Cerebellar nuclear complex (tissue), 1 donor: Measurements from ENCODE around the gene TRAPPC2L.

Source experiments
- DNase-seq, 2 experiments: peaks; one replicate each; lab custom pipeline; 2025; lab: John Stamatoyannopoulos, UW

Gene TRAPPC2L, protein sequence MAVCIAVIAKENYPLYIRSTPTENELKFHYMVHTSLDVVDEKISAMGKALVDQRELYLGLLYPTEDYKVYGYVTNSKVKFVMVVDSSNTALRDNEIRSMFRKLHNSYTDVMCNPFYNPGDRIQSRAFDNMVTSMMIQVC

DNA sequence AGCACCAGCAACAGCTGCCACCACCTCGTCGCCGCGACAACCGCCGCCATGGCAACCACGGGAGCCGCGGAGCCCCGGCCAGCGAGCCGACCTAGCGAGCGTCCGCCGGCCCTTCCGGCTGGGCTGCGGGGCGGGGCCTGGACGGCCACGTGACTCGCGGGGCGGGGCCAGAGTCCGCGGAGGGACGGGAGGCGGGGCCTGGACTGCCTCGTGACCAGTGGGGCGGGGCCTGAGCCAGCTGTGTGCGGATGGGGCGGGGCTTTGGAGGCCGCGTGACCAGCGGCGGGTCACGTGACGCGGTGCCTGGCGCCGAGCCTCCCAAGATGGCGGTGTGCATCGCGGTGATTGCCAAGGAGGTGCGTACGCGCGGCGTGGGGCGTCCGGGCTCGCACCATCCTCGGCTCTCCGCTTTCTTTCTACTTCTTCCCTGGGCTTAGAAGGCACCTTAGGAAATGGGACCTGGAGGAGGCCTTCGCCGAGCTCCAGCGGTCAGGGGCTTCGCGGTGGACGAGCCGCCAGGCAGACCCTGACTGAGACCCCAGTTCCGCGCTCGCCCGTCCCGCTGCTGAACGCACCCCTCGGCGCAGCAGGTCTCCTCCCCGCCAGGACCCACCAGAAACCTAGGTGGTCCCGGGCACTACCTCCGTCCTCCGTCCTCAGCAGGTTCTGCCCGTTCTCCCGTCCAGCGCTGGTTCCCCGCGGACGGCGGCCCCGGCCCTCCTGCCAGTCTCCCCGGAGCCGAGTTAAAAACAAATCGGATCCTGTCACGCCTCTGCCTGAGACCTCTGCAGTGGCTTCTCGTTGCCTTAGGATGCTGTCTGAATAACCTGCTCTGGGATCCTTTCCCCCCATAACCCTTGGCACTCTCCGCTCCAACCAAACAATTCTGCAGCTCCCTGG is at the start of gene TRAPPC2L, which contains the start of gene GALNS:
Gene TRAPPC2L (plus strand): TSS at position 300 of the 900 bp plus-strand sequence. CDS start 24 bp downstream, at position 324.
Gene GALNS (minus strand): TSS at position 120 of the 900 bp plus-strand sequence. CDS start 70 bp downstream, at position 50.
- peak; percentile 90 to 93 for DNase-seq

DNA sequence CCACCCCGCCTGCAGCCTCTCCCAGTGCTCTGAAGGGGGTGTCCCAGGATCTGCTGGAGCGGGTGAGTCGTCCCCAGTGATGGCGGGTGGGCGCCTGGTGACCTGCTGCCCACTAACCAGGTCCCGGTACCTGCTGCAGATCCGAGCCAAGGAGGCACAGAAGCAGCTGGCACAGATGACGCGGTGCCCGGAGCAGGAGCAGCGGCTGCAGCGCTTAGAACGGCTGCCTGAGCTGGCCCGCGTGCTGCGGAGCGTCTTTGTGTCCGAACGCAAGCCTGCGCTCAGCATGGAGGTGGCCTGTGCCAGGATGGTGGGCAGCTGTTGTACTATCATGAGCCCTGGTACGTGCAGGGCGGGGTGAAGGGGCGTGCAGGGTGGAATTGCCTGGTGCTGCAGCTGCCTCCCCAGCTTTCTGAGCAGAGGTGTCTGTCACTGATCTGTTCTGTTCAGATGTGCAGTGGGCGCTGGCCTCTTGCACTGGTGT is 49.7 kb upstream of the TRAPPC2L start:
- no peak for DNase-seq

DNA sequence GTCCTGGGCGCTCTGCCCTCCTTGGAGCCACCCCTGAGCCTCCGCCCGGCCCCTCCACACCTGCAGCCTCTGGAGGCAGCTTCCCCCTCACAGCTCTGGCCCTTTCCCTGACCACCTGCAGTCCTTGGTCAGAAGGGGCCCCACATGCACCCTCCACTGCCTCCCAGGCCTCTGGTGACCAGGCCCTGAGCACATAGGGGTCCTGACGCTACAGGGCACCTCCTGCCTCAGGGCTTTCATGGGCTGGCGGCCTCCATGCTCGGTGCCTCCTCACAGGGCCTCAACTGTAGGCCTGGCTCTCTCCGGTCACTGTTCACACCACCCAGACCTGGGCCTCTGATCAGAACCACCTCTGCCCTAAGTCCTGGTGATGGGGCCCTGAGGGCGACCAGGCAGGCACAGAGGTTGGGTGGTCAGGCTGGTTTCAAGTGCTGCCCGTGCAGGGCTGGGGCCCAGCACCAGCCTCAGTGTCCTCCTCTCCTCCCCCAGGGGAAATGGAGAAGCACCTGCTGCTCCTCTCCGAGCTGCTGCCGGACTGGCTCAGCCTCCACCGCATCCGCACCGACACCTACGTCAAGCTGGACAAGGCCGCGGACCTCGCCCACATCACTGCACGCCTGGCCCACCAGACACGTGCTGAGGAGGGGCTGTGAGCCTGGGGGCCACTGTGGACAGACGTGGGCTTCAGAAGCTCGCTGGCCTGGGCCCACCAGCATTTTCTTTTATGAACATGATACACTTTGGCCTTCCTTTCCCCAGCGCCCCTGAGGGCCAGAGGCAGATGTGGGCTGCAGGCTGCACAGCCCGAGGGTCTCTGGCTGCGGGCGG is 49.1 kb upstream of the TRAPPC2L start:
- no peak for DNase-seq

DNA sequence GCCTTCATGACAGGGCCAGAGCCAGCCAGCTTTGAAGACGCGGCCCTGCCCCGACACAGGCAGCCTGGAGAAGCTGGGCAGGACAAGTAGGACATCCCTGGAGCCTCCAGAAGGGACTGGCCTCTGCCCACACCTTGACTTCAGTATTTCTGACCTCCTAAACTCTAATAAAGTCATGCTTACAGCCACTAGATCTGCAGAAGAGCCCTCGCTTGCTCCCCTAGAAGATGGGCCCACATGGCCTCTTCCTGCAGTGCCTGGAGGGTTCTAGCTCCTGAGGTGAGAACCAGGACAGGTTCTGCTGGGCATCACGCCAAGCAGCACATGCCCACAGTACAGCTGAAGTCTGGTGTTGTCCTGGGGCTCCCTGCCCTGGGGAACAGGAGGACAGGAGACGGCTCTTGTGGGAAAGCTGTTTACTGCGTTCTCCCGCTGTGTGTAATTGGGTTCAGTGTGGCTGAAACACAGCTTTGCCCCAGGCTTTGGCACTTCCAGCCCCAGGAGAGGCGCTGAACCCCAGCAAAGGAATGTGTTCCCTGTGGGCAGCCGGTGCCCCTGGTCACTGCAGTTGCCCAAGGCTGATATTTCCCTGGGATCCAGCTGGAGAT is 47.8 kb upstream of the TRAPPC2L start:
- no peak for DNase-seq

DNA sequence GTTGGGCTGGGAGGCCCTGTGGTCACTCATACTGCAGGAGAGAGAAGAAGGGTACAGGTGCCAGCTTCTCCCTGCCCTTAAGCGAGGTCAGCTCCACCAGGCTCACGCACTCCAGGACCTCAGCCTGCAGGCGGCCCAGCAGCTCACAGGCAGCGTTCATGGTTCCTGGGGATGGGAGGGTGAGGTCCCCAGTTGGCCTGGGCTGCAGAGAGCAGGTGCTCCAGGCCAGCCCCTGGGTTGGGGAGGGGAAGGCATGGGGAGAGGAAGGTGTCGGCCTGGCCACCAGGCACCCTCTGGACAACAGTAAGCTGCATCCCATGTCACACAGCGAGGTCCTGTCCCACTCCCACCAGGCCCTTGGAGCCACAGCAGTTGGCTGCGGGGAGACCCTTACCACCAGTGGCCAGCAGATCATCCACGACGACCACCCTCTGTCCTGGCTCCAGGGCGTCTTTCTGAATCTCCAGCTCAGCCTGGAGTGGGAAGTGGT is 47.2 kb upstream of the TRAPPC2L start:
- DNase-seq, result no peak

DNA sequence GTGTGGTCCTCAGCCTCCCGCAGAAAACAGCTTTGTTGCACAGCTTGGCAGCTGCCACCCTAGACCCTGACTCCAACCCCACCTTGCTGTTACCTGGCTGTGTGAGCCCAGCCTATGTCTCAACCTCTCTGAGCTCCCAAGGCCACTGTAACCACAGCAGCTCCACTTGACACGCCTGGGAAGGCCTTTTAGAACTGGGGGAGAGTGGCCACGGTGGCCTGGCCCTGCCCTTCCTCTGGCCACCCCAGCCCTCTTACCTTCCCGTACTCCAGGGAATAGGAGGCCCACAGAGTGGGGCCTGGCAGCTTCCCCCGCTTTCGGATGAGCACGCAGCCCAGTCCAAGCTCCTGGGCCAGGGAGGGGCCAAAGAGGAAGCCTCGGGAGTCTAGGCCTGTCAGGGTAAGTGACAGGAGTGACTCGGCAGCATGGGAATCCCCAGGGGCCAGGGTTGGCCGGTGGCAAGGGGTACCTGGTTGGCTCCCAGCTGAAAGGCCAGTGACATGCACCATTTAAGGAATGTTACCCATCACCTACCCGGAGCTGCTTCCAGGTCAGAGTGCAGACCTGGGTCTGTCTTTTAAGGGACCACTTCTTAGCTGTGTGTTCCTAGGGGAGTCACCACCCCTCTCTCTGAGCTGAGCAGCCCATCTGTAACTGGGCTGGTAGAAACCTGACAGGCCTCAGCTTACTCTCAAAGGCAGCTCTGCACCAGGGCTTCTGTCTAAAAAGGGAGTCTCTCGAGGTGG is 46.6 kb upstream of the TRAPPC2L start:
- DNase-seq, result no peak

DNA sequence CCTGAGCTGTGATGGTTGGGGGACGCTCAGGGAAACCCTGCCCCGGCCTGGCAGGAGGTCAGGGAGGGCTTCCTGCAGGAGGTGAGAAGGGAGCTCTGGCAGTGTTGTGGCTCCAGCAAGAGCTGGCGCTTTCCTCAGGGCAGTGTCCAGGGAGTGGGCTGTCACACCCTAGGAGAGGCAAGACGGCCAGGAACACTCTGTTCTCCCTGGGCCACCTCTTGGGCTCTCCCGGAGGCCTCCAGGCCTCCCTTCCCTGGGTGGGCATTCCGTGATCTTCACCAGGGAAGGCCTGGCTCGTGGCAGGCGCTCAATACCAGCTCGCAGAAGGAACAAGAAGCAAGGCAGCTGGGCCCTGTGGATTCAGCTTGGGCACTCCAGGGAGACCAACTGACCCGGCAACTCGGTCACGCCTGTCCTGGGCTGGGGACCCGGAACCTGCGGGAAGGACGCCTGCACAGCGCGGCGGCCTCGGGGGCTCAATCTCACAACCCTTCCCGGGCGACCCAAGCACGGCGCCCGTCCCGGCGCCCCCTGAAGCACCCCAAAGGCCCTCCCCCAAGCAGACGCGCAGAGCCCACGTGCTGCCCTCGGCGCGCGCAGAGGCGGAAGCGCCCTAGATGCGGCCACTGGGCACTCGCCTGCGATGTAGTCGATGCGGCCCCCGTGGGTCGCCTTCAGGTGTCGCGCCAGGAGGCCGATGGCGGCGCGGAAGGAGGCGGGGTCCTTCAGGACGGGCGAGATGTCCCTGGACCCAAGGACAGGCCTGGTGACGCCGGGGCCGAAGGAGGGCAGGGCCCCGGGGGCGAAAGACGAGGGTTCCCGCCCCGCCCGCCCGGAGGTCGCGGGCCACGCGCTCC is 45.8 kb upstream of the TRAPPC2L start:
- DNase-seq, result no peak

DNA sequence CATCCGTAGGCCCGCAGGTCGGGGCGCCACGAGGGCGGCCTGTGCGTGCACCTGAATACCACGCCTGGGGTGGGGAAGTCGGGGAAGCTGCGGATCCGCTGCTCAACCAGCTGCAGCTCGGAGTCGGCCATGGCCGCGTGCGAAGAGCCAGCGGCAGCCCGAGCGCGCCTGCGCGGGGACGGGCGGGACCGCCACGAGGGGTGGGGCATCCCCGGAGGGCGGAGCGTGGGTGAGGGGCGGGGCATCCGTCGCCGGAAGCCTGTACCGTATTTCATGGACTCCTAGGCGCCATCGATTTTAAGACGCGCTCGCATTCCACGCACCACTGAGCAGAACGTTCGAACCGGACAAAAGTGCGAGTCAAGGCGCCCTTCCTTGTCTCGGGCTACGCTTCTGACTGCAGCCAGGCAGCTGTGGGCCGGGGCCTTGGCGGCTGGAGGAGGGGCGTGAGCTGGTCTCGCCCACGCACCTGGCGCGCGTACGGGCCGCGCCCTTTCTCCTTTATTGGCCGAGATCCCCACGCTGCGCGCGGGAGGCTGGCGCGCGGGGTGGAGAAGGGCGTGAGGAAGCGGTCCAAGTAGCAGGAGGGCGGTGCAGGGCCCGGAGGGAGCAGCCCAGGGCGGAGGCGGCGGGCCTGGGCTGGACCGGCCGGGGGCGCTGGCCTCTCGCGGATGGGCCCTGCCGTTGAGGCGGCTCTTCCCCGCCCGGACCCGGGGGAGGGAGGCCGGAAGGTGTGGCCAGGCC is 45.0 kb upstream of the TRAPPC2L start, which contains the start of gene APRT:
Gene APRT (minus strand): TSS at position 160 of the 744 bp plus-strand sequence. CDS start 29 bp downstream, at position 131.
- peak; percentile 62 to 78 for DNase-seq

DNA sequence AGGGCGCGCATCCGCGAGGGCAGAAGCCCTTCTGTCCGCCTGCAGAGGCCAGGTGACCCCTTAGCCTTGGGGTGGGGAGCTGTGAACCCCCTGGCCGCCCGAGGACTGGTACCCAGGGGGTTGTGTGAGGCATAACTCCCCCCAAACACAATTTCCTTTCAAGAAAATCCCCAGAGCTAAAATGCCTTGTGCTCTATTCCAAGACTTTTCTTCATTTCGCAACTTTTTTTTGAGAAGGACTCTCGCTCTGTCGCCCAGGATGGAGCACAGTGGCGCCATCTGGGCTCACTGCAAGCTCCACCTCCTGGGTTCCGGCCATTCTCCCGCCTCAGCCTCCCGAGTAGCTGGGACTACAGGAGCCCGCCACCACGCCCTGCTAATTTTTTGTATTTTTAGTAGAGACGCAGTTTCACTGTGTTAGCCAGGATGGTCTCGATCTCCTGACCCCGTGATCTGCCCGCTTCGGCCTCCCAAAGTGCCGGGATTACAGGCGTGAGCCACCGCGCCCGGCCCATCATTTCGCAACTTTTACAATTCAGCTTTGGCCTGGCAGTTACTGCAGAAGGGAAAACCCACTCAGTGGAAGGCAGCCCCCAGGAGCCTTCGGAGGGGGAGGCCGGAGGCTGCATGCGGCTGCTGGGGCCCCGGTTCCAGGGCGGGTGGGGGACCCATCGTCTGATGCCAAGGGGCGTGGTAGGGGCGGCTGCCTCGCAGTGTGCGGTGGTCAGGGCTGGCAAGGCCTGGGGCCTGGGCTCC is 44.2 kb upstream of the TRAPPC2L start:
- DNase-seq, result no peak

DNA sequence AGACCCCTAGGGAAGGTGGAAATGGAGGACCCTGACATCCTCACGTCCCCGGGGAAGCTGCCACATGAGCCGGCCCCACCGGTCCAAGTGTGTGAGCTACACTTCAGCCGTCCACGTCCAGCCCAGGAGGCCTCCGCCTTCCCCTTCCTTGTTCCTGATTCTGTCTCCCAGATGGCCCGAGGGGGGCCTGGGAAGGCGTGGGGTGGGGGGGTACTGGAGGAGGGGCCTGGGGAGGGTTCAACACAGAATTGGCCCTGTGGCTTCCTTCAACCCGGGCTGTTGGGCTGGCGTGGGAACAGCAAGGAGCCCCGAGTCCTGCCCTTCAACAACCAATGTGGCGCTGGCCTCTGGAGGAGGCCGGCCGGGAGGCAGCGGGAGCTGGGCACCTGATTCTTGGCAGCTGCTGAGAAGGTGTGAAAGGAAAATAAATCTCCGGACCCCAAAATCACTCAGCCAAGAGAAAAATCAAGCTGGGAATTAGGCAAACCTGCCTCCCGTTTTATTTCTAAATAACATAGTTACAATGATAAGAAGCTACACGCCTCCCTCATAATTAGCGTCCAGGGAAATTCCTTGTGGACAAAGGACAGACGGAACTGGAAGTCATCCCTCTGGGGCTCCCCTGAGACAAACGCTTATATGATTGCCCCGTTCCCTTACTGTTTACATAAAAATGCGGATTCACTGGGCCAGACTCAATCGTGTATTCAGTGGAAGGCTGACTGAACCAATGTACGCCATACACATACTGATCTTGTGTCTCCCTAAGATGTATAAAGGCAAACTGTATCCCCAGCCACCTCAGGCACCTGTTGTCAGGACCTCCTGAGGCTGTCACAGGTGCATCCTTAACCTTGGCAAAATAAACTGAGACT is 43.4 kb upstream of the TRAPPC2L start:
- no peak for DNase-seq

DNA sequence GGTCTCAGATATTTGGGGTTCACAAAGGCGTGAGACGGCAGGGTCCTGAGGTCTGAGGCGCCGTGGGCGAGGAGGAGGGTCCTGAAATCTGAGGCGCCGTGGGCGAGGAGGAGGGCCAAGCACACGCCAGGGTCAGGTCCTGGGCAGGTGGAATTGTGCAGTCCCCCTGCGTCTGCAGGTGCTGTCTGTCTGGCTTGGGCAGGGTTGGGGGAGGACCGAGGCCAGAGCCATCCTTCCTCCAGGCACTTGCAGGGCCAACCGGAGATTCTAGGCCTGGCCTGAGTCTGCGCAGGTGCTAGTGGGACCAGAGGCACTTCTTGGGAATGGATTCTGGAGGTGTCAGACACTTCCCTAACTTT is 42.8 kb upstream of the TRAPPC2L start:
- no peak for DNase-seq

DNA sequence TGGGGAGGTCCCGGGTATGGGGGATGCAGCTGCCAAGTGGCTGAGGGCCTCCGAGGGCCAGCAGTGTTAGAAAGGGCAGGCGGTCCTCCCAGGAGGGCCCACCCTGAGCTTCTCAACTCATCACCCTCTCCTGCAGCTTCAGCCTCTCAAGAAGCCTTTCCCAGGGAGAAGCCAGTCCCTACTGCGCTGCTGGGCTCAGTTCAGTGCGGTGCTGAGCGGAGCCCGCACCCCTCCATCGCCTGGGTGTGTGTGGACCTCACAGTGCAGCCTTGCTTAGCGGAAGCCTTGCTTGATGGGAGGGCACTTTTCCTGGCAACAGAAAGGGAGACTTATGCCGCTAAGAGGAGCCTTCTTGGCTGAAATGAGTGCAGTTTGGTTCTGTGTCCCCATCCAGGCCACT is 41.7 kb upstream of the TRAPPC2L start:
- no peak for DNase-seq

DNA sequence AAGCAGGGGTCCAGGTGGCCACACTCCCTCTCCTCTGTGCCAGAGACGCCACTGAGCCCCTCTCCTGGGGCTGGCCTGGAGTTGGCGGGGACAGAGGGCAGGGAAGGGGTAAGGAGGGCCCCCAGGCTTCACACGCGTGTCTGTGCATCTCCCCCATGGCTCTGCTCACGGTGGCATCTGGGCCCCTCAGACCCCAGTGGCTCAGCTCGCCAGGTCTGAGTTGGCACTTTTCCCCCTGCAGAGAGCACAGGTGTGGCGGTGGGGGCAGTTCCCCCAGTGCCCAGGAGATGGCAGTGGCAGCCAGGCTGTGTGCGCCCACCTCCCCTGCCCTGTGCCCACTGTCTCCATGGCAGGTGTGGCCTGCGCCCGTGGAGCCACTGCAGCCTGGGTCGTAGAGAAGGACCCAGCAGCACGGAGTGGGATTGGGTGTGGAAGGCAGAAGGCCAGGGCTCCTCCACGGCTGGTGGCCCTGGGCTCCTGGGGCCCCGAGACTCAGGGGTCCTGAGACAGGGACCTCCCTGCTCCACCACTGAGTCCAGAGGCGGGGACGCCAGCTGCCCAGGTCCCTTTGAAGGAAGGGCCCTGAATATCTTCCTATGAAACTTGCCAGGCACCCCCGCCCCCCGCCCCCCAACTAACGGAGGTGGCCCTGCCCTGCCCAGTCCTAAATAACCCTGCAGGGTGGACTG is 40.9 kb upstream of the TRAPPC2L start:
- peak in 1 of 2 experiments; percentile 5 for DNase-seq

DNA sequence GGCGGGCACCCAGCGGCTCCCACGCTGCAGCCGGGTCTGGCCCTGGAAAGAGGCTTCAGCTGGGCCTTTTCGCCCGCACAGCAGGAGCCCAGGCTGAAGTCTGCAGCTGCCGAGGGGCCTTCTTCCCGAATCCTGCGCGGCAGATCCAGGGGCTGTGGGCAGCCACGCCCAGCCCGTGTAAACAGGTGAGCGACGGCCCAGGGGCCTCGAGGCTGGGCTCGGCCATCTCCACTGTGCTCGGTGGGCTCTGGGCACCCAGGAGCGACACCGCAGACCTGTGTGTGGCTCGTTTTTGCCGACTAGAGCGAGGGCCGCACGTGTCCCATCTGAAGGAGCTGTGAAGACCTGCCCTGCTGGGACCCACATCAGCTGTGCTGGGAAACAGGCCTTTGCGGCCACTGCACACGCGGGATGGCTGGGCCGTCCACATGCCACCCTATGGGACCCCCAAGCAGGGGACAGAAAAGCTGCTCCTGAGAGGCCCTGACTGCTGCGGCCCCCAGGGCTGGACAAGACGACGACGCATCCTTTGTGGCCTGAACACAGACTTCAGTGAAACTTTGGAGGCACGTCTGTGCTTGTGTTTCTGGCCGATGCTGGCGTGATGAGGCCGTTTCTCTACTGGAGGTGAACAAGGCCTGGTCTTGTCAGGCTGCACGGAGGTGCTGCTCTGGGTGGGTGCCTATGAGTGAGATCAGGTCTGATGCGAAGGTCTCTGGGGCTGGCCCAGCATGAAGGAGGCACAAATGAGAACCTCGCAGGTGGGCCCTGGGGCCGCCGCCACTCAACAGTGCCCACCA is 40.0 kb upstream of the TRAPPC2L start:
- no peak for DNase-seq

DNA sequence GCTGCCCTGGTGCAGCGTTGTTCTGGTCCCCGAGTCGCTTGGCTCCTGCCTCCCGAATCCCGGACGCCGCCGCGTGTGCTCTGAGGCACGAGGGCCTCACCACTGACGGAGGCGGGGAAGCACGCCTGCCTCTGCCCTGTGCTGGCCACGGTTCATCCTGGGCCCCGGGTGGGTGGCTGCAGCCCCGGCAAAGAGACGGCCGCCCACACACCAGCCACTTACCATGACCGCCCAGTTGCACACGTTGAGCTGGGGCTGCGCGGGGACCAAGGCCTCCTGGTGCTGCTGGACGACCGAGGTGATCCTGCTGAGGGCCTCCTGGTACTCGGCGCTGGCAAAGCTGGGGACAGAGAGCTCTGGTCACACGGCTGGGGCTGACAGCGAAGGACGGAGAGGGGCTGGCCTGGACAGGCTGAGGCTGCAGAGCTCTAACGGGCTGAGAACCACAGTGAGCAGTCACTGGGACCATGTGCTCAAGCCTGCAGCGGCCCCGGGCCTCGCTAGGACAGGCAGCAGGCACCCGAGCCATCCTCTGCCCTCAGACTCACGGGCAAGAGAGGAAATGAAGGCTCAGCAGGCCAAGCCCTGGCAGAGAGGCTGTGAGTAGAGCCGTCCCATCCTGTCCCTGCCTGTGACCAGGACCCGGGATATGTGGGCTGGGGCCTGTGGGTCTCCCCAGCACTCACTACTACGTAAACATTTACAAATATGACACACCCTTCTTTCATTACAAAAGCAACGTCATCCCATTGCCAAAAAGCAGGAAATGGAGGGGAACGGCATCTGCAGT is 38.9 kb upstream of the TRAPPC2L start:
- DNase-seq, result no peak
